GM21529 (cell line): ENCODE measurements around the gene EYA2.

Experiments used
- ATAC-seq: cut with Tn5 transposase; IDR thresholded peaks from one replicate; pipeline ENCODE4 v1.9.1; 2021; ENCODE audit not compliant: unreplicated experiment

EYA2 gene

DNA sequence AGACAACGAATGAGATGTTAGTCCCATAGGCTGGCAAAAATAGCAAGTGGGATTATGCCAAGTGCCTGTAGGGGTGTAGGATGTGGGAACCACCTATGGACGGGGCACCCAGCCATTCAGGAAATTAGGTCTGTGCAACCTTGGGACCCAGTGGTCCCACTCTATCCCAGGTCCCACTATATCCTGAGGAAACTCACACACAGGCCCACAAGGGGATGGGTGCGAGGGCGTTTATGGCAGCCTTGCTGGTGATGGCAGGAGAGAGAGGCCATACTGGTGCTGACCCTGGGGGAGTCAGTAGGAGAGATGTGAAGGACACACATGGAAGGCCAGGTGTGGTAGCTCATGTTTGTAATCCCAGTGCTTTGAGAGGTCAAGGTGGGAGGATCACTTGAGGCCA is 163.6 kb downstream of the EYA2 start:
- no peak for ATAC-seq

GRCh38 chr20:47059536-47059935 is 164.9 kb downstream of the EYA2 start:
- ATAC-seq, result no peak

DNA sequence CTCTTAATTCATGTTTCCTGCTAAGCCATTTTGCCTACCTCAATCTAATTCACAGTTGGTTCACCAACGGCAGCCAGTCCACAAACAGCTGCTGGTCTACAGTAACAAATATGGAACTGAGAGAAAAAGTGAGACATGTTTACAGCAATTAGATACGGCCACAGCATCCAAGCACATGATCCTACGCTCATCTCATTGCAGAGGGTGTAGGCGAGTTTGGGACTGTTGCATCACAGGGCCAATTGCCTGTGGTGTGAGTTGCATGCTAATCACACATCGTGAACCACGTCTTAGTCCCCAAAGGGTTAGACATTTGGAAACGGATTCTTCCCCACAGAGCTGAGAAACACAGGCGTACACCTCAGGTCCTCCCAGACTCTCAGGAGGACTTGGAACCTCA is 166.9 kb downstream of the EYA2 start:
- ATAC-seq, result no peak

GRCh38 chr20:47062226-47062890 is 167.7 kb downstream of the EYA2 start:
- ATAC-seq, result no peak

DNA sequence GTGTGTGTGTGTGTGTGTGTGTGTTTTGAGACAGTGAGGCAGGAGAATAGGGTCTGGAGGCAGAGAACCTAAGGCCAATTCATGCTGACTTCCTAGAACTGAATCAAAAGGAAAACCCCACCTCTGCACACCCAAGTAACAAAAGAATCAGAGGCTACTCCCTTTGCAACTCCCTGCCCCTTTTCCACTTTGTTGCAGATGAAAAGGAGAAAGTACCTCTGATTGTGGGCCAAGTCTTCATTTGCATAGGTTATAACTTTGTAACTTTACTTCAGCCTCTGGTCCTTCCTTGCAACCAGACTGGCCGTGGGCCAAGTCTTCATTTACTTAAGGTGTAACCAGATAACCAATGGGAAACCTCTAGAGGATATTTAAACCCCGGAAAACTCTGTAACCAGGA is 168.8 kb downstream of the EYA2 start:
- no peak for ATAC-seq

- no peak for ATAC-seq
These were observed 169.2 kb downstream of the EYA2 start for GRCh38 chr20:47063808-47064207.

DNA sequence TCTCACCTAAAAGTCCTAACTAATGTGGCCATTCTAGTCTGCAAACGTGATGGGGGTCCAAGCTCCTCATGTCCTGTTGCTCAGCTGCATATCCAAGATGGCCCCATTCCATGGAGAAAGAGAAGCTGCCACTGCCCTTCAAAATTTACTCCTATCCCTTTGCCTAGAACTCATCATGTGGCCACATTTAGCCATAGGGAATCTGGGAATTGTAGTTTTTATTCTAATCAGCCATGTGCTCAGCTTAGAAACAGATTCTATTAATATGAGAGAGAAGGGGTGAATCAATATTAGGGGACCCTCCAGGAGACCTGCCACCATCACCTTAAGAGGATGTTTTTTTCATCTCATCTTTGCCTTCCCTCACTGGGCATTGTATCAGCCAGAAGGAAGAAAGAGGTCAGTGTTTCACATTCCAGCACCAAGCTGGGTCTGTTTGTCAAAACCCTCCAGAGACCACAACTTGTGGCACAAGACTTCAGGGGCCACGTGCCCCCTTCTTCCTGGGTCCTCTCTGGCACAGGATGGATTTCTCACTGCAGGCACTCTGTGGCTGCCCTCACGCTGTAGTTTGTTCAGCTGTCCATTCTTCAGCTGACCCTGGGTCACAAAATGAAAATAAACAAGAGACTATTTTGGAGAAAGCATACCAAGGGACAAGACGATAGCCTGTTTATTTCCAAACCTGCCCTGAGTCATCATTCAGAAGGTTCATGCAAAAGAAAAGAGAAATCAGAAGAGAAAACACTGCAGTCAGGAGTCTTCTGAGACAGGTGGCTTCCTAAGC is 172.0 kb downstream of the EYA2 start:
- ATAC-seq, result no peak

- ATAC-seq, result no peak
These were observed 173.1 kb downstream of the EYA2 start for GRCh38 chr20:47067776-47068175.

- ATAC-seq, result no peak
These were observed 175.5 kb downstream of the EYA2 start for GRCh38 chr20:47070176-47070575.

- no peak for ATAC-seq
These were observed 177.1 kb downstream of the EYA2 start for GRCh38 chr20:47071646-47072185.

DNA sequence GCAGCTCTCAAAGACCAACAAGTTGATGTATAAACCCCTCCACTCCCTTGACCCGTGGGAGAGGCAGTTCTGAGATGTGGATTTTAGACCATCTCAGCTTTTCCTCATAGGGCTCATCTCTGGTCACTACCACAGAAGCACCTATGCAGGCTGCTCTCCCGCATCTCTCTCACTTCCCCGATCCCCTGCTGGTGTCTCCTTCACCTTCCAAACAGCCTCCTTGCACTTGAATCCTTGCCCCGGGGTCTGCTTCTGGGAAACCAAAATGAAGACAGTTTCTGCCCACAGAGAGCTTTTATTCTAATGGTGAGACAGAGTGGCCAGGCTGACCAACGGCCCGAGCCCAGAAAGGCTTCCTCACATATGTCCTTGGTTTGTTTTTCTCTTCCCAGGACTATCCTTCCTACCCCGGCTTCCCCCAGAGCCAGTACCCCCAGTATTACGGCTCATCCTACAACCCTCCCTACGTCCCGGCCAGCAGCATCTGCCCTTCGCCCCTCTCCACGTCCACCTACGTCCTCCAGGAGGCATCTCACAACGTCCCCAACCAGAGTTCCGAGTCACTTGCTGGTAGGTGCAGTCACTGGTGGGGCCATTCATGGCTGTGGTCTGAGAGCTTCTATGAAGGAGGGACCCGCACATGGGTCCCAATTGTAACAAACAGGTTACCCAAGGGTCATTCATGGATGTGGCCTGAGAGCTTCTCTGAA is 179.3 kb downstream of the EYA2 start:
- no peak for ATAC-seq

GRCh38 chr20:47075263-47075662 is 180.6 kb downstream of the EYA2 start:
- ATAC-seq, result no peak

GRCh38 chr20:47079047-47079446 is 184.4 kb downstream of the EYA2 start:
- ATAC-seq, result no peak

- no peak for ATAC-seq
These were observed 185.7 kb downstream of the EYA2 start for GRCh38 chr20:47080365-47080764.

GRCh38 chr20:47086316-47086715 is 191.7 kb downstream of the EYA2 start:
- no peak for ATAC-seq

DNA sequence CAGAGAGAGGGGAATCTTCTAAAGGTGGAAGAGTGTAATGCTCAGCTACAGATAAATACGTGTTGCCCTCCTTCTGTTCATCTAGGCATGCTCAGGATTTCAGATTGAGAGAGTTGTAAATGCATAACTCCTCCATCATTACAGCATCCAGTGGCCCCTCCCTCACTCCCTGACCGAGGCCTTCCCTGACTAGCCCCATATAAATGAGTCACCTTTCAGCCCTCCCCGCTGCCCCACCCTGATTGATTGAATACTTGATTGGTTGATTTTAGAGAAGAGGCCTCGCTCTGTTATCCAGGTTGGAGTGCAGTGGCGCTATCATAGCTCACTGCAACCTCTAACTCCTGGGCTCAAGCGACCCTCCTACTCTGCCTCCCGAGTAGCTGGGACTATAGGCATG is 193.7 kb downstream of the EYA2 start:
- ATAC-seq, result no peak

- ATAC-seq, result no peak
These were observed 194.5 kb downstream of the EYA2 start for GRCh38 chr20:47089151-47089550.

- no peak for ATAC-seq
These were observed 196.2 kb downstream of the EYA2 start for GRCh38 chr20:47090835-47091234.

DNA sequence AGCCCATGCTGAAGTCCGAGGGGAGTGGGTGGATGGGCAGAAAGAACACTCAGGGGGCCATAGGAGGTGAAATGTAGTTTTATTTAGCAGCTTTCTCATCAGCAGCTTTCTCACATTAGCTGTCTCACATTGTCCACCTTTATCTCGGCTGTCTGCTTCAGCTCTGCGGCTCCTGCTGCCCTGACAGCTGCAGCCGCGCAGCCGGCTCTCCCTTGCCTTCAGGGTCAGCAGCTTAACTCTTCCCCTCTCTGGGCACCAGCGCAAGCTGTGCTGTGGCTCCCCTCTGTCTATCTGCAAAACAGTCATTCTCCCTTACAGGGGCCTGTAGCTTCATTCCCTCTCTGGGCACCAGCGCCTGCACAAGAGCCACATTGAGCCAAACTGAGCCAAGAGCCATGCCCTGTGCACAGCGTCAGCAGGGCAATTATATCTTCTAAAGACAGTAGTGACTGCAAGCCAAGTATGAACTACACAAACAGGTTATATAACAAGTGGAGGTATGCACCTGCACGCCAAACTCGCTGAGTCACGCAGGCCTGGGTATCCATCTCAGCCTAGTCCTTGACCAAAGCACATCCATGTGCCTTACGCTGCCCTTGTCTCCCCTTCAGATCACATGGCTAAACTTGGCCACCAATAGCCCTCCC is 198.8 kb downstream of the EYA2 start:
- no peak for ATAC-seq

DNA sequence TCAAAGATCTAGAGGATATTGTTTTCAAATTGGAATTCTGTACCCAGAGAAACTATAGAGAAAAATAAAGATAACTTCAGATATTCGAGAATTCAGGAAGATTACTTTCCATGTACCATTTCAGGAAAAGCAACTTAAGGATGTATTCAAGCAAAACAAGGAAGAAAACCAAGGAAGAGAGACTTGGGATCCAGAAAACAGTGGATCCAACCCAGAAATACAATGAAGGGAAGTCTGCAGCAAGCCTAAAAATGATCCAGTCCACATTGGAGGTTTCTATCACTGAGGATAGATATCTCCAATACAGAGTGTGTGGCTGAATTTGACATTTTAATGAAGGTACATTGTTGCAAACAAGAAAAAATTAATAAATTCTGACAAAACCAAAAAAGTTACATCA is 201.0 kb downstream of the EYA2 start:
- no peak for ATAC-seq
